ENCODE measurements around the gene CHPF2. TPM values are rescaled to one million over a fixed set of nuclear protein-coding genes. Genes with fewer than 3 reads are reported as not detected.

CHPF2 gene
- total and polyA plus RNA-seq, 2 of the 13 experiments (the other 11 are each of a cell fraction or from before 2014, with no cell fraction given) = 15.4 to 21.5 TPM

DNA sequence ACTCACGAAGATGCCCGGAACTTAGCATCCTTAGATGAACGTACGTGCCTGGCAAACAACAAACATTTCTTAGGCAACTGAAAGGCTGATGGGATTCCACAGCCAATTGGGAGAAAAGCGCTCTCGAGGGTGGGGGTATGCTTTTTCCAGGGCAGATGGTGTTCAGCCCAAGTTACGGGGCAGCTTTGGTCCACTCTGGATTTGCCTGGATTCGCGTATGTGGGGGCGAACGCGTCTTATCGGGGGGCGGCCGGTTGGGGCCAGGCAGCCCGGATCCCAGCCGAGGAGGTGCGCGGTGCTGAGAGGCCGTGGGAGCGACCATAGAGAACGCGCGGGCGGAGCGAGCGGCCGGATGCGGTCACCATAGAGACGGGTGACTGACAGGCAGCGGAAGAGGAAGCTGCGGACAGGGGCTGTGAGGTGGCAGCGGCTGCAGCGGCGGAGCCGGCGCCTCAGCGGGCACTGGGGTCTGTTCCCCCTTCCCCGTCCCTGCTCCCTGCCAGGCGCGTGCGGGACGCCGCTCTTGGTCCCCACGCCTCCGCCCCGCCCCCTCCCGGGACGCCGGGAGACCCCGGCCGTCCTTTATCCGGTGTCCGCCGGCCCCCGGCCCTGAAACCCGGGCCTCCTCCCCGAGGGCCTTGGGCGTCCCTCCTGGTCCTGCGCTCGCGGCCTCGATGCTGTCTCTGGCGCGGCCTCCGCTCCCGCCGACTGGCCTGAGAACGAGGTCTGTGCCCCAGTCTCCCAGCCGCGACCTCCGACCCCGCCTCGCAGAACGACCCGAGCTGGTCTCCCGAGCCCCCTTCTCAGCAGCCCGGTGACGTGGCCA lies at the start of gene CHPF2 (continued):
- no peak for TF ChIP-seq ZBTB43 (CRISPR knock-in tag; conservative IDR thresholded peaks at IDR 0.05)
- TF ChIP-seq ZNF839 (CRISPR knock-in tag; IDR thresholded peaks at IDR 0.05; ENCODE audit: borderline replicate concordance) = 0 out of 2 replicates have a peak, but pooled peaks have one; percentile 2
- peak; percentile 38; the same call in 1 of the 2 replicates for TF ChIP-seq ZNF710 (CRISPR knock-in tag; IDR thresholded peaks at IDR 0.05; ENCODE audit: borderline replicate concordance)
- TF ChIP-seq ZNF343 (CRISPR knock-in tag; IDR thresholded peaks at IDR 0.05) = no peak
- no peak for TF ChIP-seq ZNF558 (CRISPR knock-in tag; IDR thresholded peaks at IDR 0.05; ENCODE audit: borderline replicate concordance)
- no peak for TF ChIP-seq RNF2 (conservative IDR thresholded peaks at IDR 0.05; ENCODE audit: low read depth)
- peak; percentile 22; the same call in 1 of the 2 replicates for TF ChIP-seq MXD3 (CRISPR knock-in tag; IDR thresholded peaks at IDR 0.05)
- no peak for TF ChIP-seq NR3C1 (CRISPR knock-in tag; IDR thresholded peaks at IDR 0.05)
- TF ChIP-seq ZFY (CRISPR knock-in tag; IDR thresholded peaks at IDR 0.05) = peak; percentile 78
- peak; percentile 66; the same call in 1 of the 2 replicates for TF ChIP-seq ZFX (CRISPR knock-in tag; IDR thresholded peaks at IDR 0.05; ENCODE audit: low read depth)
- TF ChIP-seq ZNF619 (CRISPR knock-in tag; IDR thresholded peaks at IDR 0.05) = no peak; the same call in 1 of the 2 replicates
- TF ChIP-seq SMAD9 (CRISPR knock-in tag; IDR thresholded peaks at IDR 0.05) = no peak
- TF ChIP-seq DMAP1 (CRISPR knock-in tag; IDR thresholded peaks at IDR 0.05) = peak; percentile 74
- 0 out of 2 replicates have a peak, but pooled peaks have one; percentile 41 for TF ChIP-seq ZNF766 (CRISPR knock-in tag; IDR thresholded peaks at IDR 0.05; ENCODE audit: borderline replicate concordance)
- peak; percentile 34; the same call in 1 of the 2 replicates for TF ChIP-seq FOSL2 (CRISPR knock-in tag; IDR thresholded peaks at IDR 0.05)
- 0 out of 2 replicates have a peak, but pooled peaks have one; percentile 33 for TF ChIP-seq IKZF5 (CRISPR knock-in tag; IDR thresholded peaks at IDR 0.05)
- no peak for TF ChIP-seq SNAI1 (CRISPR knock-in tag; IDR thresholded peaks at IDR 0.05; ENCODE audit: borderline replicate concordance)
- peak; percentile 42 for TF ChIP-seq ATF7-NPFF (CRISPR knock-in tag; IDR thresholded peaks at IDR 0.05; ENCODE audit: low read depth)
- 0 out of 2 replicates have a peak, but pooled peaks have one; percentile 41 for TF ChIP-seq ZSCAN20 (CRISPR knock-in tag; IDR thresholded peaks at IDR 0.05; ENCODE audit: borderline replicate concordance)
- TF ChIP-seq, protein P1, sequence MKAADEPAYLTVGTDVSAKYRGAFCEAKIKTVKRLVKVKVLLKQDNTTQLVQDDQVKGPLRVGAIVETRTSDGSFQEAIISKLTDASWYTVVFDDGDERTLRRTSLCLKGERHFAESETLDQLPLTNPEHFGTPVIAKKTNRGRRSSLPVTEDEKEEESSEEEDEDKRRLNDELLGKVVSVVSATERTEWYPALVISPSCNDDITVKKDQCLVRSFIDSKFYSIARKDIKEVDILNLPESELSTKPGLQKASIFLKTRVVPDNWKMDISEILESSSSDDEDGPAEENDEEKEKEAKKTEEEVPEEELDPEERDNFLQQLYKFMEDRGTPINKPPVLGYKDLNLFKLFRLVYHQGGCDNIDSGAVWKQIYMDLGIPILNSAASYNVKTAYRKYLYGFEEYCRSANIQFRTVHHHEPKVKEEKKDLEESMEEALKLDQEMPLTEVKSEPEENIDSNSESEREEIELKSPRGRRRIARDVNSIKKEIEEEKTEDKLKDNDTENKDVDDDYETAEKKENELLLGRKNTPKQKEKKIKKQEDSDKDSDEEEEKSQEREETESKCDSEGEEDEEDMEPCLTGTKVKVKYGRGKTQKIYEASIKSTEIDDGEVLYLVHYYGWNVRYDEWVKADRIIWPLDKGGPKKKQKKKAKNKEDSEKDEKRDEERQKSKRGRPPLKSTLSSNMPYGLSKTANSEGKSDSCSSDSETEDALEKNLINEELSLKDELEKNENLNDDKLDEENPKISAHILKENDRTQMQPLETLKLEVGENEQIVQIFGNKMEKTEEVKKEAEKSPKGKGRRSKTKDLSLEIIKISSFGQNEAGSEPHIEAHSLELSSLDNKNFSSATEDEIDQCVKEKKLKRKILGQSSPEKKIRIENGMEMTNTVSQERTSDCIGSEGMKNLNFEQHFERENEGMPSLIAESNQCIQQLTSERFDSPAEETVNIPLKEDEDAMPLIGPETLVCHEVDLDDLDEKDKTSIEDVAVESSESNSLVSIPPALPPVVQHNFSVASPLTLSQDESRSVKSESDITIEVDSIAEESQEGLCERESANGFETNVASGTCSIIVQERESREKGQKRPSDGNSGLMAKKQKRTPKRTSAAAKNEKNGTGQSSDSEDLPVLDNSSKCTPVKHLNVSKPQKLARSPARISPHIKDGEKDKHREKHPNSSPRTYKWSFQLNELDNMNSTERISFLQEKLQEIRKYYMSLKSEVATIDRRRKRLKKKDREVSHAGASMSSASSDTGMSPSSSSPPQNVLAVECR (CRISPR knock-in tag; IDR thresholded peaks at IDR 0.05; ENCODE audit: borderline replicate concordance) = peak; percentile 92

Measured in HepG2 (cell line).